Measurements from ENCODE around the gene FBLL1. TPM values are rescaled to one million over a fixed set of nuclear protein-coding genes. Genes with fewer than 3 reads are reported as not detected.

FBLL1 gene
- total RNA-seq, 1 donor from 2014 or later, result not detected

DNA sequence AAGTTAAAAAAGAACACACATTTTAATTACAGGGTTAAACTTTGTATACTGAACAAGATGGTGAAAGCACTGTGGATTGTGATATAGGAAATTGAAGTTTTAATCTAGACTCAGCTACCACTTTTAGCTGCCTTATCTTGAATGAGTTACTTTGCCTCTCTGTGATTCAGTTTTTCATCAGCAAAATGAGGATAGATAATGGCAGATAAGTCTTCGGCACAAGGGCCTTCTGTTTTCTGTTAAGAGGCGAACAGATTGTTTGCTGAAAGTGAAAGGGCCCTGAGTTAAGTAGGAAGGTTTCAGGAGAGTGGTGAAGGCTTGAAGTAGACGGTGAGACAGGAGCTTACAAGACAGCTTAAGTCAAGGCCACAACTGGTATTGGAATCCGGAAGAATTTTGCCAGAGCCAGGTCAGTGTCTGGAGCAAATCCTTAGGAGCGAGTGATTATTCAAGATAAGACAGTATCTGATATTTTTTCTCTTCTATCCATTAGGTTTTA, 35.0 kb upstream of the FBLL1 start:
- no peak for DNase-seq (ENCODE audit: low read depth)
- TF ChIP-seq, protein P1, sequence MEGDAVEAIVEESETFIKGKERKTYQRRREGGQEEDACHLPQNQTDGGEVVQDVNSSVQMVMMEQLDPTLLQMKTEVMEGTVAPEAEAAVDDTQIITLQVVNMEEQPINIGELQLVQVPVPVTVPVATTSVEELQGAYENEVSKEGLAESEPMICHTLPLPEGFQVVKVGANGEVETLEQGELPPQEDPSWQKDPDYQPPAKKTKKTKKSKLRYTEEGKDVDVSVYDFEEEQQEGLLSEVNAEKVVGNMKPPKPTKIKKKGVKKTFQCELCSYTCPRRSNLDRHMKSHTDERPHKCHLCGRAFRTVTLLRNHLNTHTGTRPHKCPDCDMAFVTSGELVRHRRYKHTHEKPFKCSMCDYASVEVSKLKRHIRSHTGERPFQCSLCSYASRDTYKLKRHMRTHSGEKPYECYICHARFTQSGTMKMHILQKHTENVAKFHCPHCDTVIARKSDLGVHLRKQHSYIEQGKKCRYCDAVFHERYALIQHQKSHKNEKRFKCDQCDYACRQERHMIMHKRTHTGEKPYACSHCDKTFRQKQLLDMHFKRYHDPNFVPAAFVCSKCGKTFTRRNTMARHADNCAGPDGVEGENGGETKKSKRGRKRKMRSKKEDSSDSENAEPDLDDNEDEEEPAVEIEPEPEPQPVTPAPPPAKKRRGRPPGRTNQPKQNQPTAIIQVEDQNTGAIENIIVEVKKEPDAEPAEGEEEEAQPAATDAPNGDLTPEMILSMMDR (conservative IDR thresholded peaks at IDR 0.05; ENCODE audit: low read depth, low read length), result no peak
- no peak overlapping the region for H3K4me3 ChIP-seq (ENCODE audit: low read depth, low read length)

- no peak overlapping the region for H3K4me3 ChIP-seq (ENCODE audit: low read depth, low read length)
- TF ChIP-seq, protein P1 (conservative IDR thresholded peaks at IDR 0.05; ENCODE audit: low read depth, low read length), result no peak
- DNase-seq (ENCODE audit: low read depth), result no peak
Measured at GRCh38 chr5:168502563-168503237, 26.4 kb upstream of the FBLL1 start.

DNA sequence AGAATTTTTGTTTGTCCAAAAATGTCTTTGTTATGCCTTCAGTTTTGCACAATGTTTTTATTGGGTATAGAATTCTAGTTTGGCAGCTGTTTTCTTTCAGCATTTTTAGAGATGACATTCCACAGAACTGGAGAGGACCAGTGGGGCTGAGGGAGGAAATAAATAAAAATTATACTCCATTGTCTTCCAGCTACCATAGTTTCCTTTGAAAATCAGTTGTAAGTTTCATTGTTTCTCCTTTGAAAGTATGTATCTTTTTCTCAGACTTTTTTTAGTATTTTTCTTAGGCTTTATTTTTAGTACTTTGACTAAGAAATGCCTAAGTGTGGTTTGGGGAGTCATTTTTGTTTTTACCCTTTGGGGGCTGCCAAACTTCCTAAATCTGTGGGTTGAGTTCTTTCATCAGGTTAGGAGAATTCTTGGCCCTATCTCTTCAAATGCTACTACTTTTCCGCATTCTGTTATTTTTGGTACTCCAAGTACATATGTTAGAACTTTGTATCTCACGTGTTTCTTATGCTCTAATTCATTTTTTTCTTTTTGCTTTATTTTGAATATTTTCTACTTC, 15.2 kb upstream of the FBLL1 start:
- no peak for DNase-seq (ENCODE audit: low read depth)
- TF ChIP-seq, protein P1 (conservative IDR thresholded peaks at IDR 0.05; ENCODE audit: low read depth, low read length), result no peak
- H3K4me3 ChIP-seq (ENCODE audit: low read depth, low read length), result no peak overlapping the region

DNA sequence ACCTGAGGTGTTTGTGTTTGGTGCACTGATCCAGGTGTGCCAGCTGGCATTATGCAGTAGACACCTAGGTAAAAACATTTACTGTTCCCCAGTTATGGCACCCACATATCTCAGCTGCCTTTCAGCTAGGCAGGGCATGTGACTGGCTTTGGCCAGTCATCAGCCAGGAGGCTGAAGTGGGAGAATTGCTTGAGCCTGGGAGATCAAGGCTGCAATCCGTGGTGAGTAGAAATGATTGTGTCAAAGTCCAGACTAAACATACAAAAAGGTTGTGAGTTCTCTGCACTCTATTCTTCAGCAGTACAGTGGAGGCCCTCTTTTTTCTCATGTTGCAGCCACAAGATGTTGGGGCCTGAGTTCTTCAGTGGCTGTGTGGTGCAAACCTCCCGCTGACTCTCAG, 3.2 kb upstream of the FBLL1 start:
- TF ChIP-seq, protein P1 (conservative IDR thresholded peaks at IDR 0.05; ENCODE audit: low read depth, low read length), result no peak
- DNase-seq (ENCODE audit: low read depth), result no peak
- H3K4me3 ChIP-seq (ENCODE audit: low read depth, low read length), result no peak overlapping the region

- H3K4me3 ChIP-seq (ENCODE audit: low read depth, low read length), result no peak overlapping the region
- DNase-seq (ENCODE audit: low read depth), result no peak
- TF ChIP-seq, protein P1 (conservative IDR thresholded peaks at IDR 0.05; ENCODE audit: low read depth, low read length), result no peak
Measured at GRCh38 chr5:168527756-168528295, 1.3 kb upstream of the FBLL1 start.

DNA sequence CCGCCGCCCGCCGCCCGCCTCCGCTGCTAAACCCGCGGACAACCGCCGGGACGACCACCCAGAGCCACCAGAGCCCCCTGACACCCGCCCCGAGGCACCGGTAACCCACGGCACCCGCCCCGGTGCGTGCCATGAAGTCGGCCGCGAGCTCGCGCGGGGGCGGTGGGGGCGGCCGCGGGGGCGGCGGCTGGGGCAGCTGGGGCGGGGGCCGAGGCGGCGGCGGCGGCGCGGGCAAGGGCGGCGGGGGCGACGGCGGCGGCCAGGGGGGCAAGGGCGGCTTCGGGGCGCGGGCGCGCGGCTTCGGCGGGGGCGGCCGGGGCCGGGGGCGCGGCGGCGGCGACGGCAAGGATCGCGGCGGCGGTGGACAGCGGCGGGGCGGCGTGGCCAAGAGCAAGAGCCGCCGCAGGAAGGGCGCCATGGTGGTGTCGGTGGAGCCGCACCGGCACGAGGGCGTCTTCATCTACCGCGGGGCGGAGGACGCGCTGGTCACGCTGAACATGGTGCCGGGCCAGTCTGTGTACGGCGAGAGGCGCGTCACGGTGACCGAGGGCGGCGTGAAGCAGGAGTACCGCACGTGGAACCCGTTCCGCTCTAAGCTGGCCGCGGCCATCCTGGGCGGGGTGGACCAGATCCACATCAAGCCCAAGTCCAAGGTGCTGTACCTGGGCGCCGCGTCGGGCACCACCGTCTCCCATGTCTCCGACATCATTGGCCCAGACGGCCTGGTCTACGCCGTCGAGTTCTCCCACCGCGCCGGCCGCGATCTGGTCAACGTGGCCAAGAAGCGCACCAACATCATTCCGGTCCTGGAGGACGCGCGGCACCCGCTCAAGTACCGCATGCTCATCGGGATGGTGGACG, 499 bp downstream of the FBLL1 start:
- TF ChIP-seq, protein P1 (conservative IDR thresholded peaks at IDR 0.05; ENCODE audit: low read depth, low read length), result no peak
- no peak for DNase-seq (ENCODE audit: low read depth)
- peak overlapping the region; percentile 16 for H3K4me3 ChIP-seq (ENCODE audit: low read depth, low read length)
